Stimulated activated CD4-positive, alpha-beta T cell treated with anti-CD3 and anti-CD28 coated beads, TNF-alpha, amount 100 ng/mL, for 24 hours (primary cell): ENCODE data around the gene TYW1B.
"Not testable (repeated sequence)": the region's sequence is repeated elsewhere in the genome, so short reads cannot be mapped to it uniquely, and the experiment has no call there.

Source experiments
- DNase-seq, 3 experiments: peaks; one replicate each; pipeline ENCODE4 v3.0.0-alpha.2; 2020; ENCODE audit warnings: low read depth in 3 of 3

Gene TYW1B

DNA sequence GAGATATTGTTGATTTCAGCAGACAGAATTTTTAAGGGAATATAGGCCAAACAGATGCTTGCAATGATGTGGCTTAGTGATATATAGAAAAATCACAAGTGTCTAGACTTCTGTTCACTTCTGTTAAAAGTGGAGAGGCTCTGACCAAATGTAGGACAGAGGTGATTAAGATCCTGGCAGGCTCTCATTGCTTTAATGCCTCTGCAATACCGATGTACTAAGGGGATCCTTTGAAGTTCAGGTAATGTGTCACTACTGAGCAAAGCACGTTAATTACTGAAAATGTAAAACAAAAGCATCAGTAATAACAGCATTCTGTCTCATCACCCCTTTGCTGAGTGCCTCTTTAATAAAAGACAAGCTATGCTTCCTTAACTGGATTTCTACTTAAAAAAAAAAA lies 131.4 kb downstream of the TYW1B start:
- DNase-seq = not testable (repeated sequence)

DNA sequence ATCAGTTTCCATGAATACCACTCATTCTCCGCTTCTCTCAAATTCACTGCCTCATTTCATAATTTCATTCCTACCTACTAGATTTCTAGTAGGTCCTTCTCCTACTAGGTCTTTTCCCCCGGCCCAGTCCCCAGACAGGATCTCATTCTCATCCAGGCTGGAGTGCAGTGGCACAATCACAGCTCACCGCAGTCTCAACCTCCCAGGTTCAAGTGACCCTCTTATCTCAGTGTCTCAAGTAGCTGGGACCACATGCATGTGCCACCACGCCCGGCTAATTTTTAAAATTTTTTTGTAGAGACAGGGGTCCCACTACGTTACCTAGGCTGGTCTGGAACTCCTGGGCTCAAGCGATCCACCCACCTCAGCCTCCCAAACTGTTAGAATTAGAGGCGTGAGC lies 132.5 kb downstream of the TYW1B start:
- not testable (repeated sequence) for DNase-seq

DNA sequence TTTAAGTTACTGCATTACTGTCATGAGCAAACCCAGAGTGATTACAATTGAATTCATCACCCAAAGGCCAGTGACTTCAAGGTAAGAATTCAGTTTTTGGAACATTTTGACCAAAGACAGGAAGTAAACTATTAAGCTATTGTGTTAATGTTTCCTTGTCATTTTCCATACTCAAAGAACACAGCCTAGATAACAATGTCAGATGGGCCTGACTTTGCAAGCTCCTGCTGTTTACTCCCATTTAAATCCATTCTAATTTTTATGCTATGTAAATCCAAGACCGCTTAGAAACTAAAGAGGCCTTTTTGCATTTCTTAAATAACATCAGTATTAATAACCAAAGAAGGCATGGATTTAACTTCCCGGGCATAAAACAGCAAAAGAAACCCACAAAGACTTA lies 136.6 kb downstream of the TYW1B start:
- DNase-seq = not testable (repeated sequence)

DNA sequence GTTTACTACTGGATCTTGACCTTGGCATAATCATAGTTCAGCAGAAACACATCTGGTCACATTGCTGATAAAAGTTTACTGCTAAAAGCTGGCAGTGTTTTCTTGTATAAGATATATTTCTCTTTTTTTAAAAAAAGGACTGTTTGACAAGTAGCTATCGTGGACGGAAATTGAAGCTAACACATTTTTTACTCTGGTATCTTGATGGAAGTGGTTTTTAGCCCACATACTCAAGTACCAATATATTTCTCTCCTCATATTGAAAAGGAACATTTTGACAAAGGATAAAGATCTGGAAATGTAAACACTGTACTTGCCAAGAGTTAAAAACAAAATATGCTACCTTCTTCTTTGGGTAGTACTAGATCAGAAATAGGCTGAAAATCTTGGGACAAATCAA lies 137.8 kb downstream of the TYW1B start:
- DNase-seq = not testable (repeated sequence)

DNA sequence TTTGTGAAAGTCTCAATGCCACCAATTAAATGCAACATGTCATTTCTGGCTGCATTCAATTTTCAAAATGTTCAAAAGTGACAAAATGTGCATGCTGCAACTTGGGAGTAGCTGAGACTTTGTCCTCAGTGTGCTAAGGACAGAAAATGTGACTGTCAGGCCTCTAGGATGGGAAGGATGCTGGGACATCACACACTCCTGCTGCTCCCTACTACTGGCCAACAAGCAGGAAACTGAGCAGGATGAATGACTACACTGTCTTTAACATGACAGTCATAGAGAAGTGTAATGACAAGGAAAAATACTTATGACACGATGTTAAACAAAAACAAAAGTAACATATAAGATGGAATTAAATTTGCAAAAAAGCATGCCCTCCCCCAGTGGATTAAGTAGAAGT lies 138.7 kb downstream of the TYW1B start:
- DNase-seq = not testable (repeated sequence)

DNA sequence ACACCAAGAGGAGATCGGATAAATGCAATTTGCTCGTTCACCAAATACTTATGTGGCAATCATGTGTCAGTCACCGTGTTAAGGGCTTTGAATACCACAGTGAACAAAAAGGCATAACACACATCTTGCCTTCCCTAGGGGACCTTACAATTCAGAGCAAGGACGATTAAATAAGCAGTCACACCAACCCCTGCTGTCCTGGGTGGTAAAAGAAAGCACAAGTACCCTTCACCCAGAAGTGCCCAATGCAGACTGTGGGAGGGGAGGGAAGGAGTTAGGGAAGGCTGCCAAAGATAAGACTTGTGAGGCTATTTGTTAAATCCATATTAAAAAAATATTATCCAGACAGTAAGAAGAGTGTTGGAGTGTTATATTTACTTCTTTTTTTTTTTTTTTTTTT lies 146.8 kb downstream of the TYW1B start:
- not testable (repeated sequence) for DNase-seq

DNA sequence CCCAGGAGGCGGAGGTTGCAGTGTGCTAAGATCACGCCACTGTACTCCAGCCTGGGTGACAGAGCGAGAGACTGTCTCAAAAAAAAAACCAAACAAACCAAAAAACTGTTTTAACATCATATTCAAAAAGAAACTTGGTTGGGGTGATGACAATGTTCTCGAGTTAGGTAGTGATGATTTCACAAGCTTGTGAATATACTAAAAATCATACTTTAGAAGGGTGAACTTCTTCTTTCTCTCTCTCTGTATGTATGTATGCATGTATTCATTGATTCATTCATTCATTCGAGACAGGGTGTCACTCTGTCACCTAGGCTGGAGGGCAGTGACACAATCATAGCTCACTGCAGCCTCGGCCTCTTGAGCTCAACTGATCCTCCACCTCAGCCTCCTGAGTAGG lies 151.1 kb downstream of the TYW1B start:
- DNase-seq = not testable (repeated sequence)

DNA sequence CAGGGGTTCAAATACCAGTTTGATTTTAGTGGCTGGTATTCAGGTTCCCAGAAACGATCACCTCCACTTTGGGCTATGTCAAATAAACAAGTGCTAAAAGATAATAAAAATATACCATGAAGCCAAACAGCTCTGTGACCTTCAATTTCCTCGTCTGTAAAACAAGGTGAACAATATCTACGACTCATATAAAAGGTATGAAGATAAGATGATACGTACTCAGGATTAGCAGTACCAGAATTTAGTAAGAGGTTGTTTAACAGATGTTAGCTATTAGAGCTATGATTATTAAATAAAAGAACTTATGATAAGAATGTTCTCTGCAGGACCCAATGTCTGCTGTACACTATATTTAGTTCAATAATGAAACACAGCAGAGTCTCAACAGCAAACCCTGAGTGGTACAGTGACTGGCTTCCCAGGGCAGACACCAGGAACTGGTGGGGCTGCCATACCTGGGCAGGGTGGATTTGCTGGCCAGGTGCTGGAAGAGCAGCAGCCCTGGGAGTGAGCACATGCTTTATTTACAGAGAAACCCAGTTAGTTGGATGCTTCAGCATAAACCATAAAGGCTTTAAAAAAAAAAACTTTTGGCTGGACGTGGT lies 151.8 kb downstream of the TYW1B start:
- DNase-seq = not testable (repeated sequence)

DNA sequence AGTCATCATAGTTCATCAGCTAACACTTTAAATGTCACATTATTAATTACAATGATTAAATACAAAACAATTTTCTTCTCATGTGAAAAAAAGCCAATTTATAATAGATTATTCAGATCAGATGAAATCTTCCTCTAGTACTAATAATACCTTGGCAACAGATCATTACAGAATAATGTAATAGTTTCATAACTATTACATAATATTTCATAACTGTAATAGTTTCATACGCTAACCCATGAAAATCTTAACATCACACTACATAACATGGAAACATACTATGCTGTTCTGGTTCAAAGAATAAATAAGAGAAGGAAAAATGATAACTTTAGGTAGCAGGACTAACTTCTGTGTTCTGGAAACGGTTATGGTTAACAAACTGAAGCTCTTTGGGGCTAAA lies 152.3 kb downstream of the TYW1B start:
- DNase-seq = not testable (repeated sequence)

DNA sequence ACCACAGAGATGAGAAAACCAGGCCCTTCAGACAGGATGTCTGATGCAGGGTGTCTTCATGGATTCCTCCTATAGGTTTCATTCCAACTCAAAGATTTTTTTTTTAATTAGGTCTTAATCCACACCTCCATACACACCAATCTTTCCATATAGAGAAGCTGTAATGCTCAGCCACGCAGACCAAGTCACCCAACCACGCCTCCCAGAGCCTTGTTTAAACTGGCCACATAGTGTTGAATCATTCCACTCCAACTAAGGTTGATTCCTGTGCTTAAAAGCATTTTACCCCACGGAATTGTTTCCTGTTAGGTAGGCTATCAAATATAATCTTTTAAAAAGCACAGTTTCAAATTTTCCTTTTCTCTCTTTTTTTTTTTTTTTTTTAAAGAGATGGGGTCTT lies 153.6 kb downstream of the TYW1B start:
- DNase-seq = no peak

DNA sequence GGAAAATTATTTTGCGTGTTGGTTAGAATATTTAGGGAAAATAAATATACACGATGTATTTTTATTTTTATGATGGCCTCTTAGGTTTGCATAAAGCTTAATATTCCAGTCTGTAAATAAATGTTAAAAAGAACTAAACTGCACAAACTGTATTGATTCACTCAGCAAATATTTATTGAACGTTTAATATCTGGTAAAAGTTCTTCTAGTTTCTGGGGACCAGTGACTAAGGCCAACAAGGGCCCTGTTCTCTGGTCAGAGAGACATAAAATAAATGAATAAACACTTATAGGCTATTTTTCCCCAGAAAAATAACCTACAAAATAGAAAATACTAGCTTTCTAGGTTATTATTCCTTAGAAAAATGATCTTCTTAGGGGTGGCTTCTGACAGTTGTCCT lies 157.2 kb downstream of the TYW1B start:
- not testable (repeated sequence) for DNase-seq

DNA sequence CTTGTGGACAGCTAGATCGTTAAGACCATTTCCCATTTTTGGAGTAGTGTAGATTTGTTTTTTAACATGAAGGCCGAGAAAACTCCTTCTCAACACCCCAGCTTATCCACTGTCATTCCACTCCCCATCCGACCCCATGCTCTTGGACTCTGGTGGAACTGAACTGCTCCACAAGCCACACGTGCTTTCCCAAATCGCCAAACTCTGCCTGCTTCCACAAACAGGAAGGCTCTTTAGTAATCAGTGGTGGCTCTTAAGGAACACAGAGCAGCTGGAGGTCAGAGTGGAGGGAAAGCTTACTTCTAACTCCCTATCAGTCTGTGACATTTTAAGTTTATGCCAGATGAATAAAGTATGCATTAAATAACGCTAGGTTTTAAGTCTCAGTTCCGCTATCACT lies 159.6 kb downstream of the TYW1B start:
- not testable (repeated sequence) for DNase-seq

DNA sequence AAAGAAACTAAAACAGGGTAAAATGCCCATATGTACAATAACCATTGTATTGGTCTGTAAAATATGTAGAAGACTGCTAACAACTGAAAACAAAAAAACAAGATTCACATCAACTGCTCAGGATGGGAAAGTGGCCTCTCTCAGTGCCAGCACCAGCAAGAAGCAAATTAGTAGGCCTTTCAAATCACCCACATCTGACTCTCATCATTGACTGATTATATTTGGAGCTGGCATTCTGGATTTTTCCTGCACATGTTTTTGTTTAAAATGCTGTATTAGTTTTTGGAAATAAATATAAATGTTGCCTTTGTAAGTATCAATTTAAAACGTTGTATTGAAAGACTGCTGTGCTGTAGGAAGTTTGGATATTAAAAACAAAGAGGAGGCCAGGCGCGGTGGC lies 161.0 kb downstream of the TYW1B start:
- DNase-seq = not testable (repeated sequence)

DNA sequence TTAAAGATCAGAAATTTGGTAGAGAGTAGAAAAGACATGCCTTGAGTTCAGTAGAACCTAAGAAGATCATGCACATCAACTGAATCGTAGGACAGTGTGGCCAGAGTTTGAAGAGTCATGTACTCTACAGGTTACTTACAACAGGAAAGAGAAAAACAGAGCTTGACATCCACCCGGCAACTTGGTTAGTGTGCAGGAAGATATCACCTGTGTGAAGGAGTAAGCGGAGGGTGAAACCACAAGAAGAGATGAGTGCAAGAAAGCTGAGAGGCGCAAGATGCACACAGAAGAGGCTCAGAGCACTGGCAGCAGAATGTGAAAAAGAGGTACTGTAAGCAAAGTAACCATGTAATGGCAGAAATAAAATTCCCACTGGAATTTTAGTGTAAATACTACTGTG lies 179.4 kb downstream of the TYW1B start:
- not testable (repeated sequence) for DNase-seq

DNA sequence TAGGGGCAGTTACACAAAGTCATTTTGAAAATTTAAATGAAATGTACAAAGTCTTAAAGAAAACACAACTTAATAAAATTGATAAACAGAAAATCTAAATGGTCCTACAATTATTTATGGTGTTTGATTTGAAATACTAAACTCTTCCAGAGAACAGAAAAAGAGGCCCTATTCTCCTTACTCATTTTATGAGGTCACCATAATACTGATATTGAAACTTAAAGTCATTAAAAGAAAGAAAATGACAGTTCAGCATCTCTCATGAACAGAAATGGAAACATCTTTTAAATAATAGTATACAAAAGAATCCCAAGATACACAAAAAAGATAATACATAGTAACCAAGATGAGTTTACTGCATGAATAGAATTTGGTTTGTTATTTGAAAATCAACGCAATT lies 184.3 kb downstream of the TYW1B start:
- not testable (repeated sequence) for DNase-seq

DNA sequence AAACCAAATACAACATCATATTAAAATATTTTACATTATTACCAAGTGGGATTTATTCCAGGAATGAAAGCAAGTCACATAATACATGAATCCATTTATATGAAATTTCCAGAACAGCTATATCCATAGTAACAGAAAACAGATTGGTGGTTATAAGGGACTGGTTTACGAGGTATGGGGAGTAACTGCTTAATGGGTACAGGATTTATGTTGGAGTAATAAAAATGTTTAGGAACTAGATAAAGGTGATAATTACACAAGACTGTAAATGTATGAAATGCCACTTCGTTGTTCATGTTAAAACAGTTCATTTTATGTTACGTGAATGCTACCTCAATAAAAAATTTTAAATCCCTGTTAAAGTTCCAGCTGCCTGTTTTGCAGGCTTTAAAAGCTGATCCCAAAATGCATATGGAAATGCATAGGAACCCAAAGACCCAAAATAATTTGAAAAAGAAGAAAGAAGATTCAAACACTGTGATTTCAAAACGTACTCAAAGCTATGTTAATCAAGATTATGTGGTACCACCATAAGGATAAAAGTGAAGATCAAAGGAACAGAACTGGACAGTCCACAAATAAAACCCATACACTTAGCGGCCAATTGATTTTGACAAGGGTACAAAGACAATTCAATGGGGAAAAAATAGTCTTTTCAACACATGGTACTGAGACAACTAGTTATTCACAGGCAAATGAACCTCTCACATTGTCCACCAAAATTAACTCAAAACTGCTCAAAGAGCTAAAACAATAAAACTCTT lies 186.3 kb downstream of the TYW1B start:
- DNase-seq = not testable (repeated sequence)

DNA sequence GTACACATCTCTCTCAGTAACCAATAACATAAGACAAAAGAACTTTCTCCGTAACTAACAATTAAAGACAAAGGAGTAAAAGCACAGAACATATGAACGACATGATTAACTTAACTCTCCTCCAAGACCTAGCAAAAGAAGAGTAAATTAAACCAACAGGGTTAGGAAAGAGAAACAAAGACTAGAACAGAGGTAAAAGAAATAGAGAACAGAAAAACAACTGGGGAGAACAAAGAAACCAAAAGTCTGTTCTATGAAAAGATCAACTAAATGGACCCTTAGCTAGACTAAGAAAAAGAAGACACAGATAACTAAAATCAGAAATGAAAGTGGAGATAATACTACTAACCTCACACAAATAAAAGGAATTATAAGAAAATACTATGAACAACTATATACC lies 187.3 kb downstream of the TYW1B start:
- not testable (repeated sequence) for DNase-seq

DNA sequence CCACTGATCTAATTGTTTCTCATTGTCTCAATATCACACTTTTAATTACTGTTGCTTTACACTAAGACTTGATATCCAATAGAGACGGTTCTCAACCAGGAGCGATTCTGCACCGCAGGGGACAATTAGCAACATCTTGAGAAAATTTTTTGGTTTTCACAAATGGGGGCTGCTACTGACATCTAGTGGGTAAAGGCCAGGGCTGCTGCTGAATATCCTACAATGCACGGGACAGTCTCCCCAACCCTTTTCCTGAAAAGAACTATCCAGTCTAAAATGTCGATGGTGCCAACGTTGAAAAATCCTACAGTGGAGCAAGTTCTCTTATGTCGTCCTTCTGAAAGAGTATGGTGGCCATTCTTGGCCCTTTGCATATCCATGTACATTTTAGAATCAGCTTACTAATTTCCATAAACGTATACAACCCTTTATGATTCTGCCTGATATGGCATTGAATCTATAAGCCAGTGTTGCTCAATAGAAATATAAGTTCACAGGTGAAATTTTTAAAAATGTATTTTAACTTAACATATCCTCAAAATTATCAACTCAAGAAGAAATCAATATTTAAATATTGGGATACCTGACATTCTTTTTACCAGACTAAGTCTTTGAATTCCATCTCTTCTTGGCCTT lies 192.6 kb downstream of the TYW1B start:
- DNase-seq = not testable (repeated sequence)

DNA sequence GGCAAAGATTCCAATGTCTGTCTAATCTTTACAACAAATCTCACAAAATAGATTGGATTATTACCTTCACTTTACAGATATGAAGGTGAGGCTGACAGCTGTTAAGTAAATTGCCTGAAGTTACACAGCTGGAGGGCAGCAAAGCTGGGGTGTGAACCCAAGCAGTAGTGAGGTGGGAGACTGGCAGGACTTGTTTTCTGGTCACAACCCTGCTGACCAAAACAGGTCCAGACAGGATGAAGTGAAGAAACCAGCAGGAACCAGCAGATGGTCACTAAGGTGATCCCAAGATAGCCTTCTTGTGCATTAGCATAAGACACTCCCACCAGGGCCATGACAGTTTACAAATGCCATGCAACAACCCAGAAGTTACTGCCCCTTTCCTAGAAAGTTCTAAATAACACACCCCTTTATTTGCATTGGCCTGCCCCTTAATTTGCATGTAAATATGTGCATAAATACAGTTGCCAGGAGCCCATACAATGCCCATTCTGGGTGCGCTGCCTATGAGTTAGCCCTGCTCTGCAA lies 195.2 kb downstream of the TYW1B start:
- not testable (repeated sequence) for DNase-seq

DNA sequence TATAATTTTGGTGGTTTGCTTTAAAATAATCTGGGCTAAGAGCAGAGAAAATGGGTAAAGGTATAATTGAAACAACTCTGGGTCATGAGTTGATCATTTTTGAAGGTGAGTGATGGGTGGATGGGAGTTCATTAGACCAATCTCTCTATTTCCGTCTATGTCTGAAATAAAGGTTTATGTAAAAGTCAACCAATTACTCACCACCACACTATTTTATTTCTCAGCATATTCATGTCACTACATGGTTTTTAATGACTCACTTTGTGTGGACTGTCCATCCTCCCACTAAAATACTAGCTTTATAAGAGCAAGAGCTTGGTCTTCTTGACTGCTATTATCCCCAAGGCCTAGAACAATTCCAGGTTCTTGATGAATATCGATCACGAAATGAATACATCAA lies 199.6 kb downstream of the TYW1B start:
- not testable (repeated sequence) for DNase-seq

DNA sequence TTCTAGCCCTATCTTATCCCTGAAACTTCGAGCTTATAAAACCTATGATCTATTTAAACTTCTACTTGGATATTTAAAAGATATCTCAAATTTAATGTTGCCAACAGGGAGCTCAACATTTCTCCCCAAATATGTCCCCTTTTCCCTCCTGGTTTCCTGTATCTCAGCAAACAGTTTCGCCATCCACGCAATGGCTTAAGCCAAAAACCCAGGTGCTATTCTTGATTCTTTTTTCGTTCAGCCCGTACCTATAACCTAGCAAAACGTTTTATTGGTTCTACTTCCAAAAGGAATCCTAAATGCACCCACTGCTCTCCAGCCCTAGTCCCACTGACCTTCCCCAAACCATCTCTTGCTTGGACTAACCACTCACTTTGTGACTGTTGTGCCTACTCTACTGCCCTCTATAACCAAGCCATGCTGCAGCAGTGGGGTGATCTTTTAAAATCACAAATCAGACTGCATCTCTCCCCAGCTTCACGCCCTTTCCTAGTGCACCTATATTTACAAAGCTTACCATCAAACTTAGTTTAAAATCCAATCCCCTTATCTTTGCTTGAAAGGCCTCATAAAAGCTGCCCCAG lies 201.5 kb downstream of the TYW1B start:
- DNase-seq = not testable (repeated sequence)

DNA sequence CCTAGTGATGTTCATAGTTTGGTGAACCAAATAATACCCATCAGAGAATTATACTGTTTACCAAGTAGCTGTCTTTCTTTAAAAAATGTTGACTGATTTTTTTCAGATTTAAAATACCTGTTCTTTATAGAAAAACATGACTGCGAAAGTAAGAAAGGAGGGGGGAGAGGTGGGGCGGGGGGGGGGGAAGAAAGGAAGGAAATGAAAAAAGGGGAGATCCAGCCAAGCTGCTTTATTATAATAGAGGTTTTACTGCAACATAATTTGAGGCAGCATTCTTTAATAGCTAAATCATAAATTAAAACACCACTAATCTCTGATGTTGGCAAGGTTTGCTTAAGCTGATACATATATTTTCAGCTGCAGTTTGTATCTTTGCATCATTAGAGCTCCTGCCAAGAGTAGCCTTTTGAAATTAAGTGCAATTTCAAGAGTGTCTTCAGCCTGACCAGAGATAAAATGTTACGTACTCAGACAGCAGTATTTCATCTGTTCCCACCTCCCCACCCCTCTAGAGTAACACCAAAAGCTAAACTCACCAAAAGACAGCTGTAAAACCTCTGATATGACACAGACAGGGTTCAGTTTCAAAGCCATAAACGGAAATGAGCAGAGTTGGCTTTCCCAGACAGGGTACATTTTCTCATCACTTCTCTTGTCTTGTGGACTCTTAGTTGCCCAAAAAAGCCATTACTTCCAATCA lies 202.1 kb downstream of the TYW1B start:
- DNase-seq = not testable (repeated sequence)
